ENCODE measurements around the gene RBP2. TPM values are rescaled to one million over a fixed set of nuclear protein-coding genes. Genes with fewer than 3 reads are reported as not detected.

The RBP2 gene
- polyA plus RNA-seq, 1 experiment: not detected

GRCh38 chr3:139505829-139506386 is 29.6 kb upstream of the RBP2 start:
- no peak for DNase-seq (ENCODE audit: low read depth, low spot score)
- H3K4me3 ChIP-seq (ENCODE audit: low read depth, low read length): no peak overlapping the region
- POLR2A ChIA-PET: no interaction called here
- CTCF ChIA-PET: no interaction called here
- no peak overlapping the region for H3K27ac ChIP-seq (ENCODE audit: low read depth, low read length)
- H3K9me3 ChIP-seq (ENCODE audit: control insufficient read depth, insufficient read depth, low read length): no peaks in the 10 kb centered on the region
- no peak for TF ChIP-seq CTCF (IDR thresholded peaks at IDR 0.05; ENCODE audit: low read depth, low read length)
- peaks cover 3% of the 10 kb centered on the region for H3K27me3 ChIP-seq (ENCODE audit: control insufficient read depth, insufficient read depth, low read length)

- TF ChIP-seq CTCF (IDR thresholded peaks at IDR 0.05; ENCODE audit: low read depth, low read length): no peak
- Histone ChIP-seq H3K27ac (ENCODE audit: low read depth, low read length) (no peak overlapping the region), H3K4me3 (ENCODE audit: low read depth, low read length) (no peak overlapping the region), H3K9me3 (ENCODE audit: control insufficient read depth, insufficient read depth, low read length) (no peaks in the 10 kb centered on the region), H3K27me3 (ENCODE audit: control insufficient read depth, insufficient read depth, low read length) (no peaks in the 10 kb centered on the region)
- DNase-seq (ENCODE audit: low read depth, low spot score): no peak
- ChIA-PET CTCF (interaction anchor here (1.4 kb wide), 1 partner anchor 72 kb away, joined by 3 read pairs; no protein-coding TSS in a partner anchor), POLR2A (no interaction called here)
Measured at GRCh38 chr3:139499536-139499935, 23.2 kb upstream of the RBP2 start.

- Histone ChIP-seq H3K27ac (ENCODE audit: low read depth, low read length) (no peak overlapping the region), H3K27me3 (ENCODE audit: control insufficient read depth, insufficient read depth, low read length) (no peaks in the 10 kb centered on the region), H3K9me3 (ENCODE audit: control insufficient read depth, insufficient read depth, low read length) (no peaks in the 10 kb centered on the region), H3K4me3 (ENCODE audit: low read depth, low read length) (no peak overlapping the region)
- TF ChIP-seq CTCF (IDR thresholded peaks at IDR 0.05; ENCODE audit: low read depth, low read length): no peak
- ChIA-PET CTCF (no interaction called here), POLR2A (no interaction called here)
- DNase-seq (ENCODE audit: low read depth, low spot score): no peak
Measured at GRCh38 chr3:139493826-139494385, 17.6 kb upstream of the RBP2 start.

- POLR2A ChIA-PET: no interaction called here
- Histone ChIP-seq H3K4me3 (ENCODE audit: low read depth, low read length) (no peak overlapping the region), H3K27me3 (ENCODE audit: control insufficient read depth, insufficient read depth, low read length) (no peaks in the 10 kb centered on the region), H3K27ac (ENCODE audit: low read depth, low read length) (no peak overlapping the region), H3K9me3 (ENCODE audit: control insufficient read depth, insufficient read depth, low read length) (no peaks in the 10 kb centered on the region)
- TF ChIP-seq CTCF (IDR thresholded peaks at IDR 0.05; ENCODE audit: low read depth, low read length): no peak
- no peak for DNase-seq (ENCODE audit: low read depth, low spot score)
- CTCF ChIA-PET: no interaction called here
Measured at GRCh38 chr3:139491966-139492365, 15.7 kb upstream of the RBP2 start.

GRCh38 chr3:139491027-139491700 is 14.8 kb upstream of the RBP2 start:
- ChIA-PET CTCF (no interaction called here), POLR2A (no interaction called here)
- Histone ChIP-seq H3K27ac (ENCODE audit: low read depth, low read length) (no peak overlapping the region), H3K4me3 (ENCODE audit: low read depth, low read length) (no peak overlapping the region), H3K27me3 (ENCODE audit: control insufficient read depth, insufficient read depth, low read length) (no peaks in the 10 kb centered on the region), H3K9me3 (ENCODE audit: control insufficient read depth, insufficient read depth, low read length) (no peaks in the 10 kb centered on the region)
- DNase-seq (ENCODE audit: low read depth, low spot score): no peak
- TF ChIP-seq CTCF (IDR thresholded peaks at IDR 0.05; ENCODE audit: low read depth, low read length): no peak

All from AG04450 (cell line).